DND-41 (cell line): Measurements from ENCODE around the gene SERPINA3.

ENCODE experiments used
- CTCF ChIP-seq: IDR thresholded peaks from 2 replicates; pipeline ENCODE4 v1.5.1; 2012; ENCODE audit warnings: borderline replicate concordance, low read length, moderate library complexity, mild to moderate bottlenecking; ENCODE audit not compliant: poor library complexity, severe bottlenecking; ENCODE audit errors: extremely low read depth
- EZH2 ChIP-seq: IDR thresholded peaks from 3 replicates; pipeline ENCODE4 v1.6.1; 2012; ENCODE audit warnings: borderline replicate concordance, low read depth, mild to moderate bottlenecking, moderate library complexity, low read length, inconsistent platforms; ENCODE audit not compliant: severe bottlenecking

GRCh38 chr14:94562941-94563883 lies 49.0 kb upstream of the SERPINA3 start:
- no peak for TF ChIP-seq EZH2
- no peak for TF ChIP-seq CTCF
